HCT116 (cell line): ENCODE data around the gene RGS9BP. TPM values are rescaled to one million over a fixed set of nuclear protein-coding genes. Genes with fewer than 3 reads are reported as not detected.

Source experiments
- ATAC-seq: fragments of 200-7000 bp; cut with Tn5 transposase; 2 replicates; pipeline ENCODE4 v1.9.1; 2020; ENCODE audit warnings: mild to moderate bottlenecking, moderate library complexity
- BruUV-seq: library from RNA; stranded (reverse); fragments of 400-500 nt; replicated peaks from 2 replicates; lab custom pipeline; 2021; lab: Mats Ljungman, UMichigan
- CTCF ChIA-PET: fragments of 300-600 bp; sonication (Branson Sonifier 250); formaldehyde crosslinking; loops from one replicate; lab custom pipeline; 2021; ENCODE audit warnings: antibody characterized with exemption; lab: Charles Lee
- POLR2A ChIA-PET: fragments of 300-600, 350-600 bp; sonication (Branson Sonifier 250); formaldehyde crosslinking; loops from one replicate; lab custom pipeline; 2021; ENCODE audit warnings: antibody characterized with exemption; lab: Charles Lee
- RAD21 ChIA-PET, 2 experiments: fragments of 300-600 bp; sonication (Branson Sonifier 250); formaldehyde crosslinking; loops; one replicate each; lab custom pipeline; 2023; ENCODE audit warnings: low total read pairs in 2 of 2; ENCODE audit not compliant: uncharacterized antibody in 2 of 2, unreplicated experiment in 2 of 2, low non-redundant PET in 1 of 2; lab: Charles Lee
- DNase-seq: peaks from one replicate; pipeline ENCODE4 v3.0.0-alpha.2; 2010; ENCODE audit warnings: low read depth, low spot score
- H2AFZ ChIP-seq: fragments of 200-600 bp; shearing (Covaris generic), sonication (generic); 2 replicates; pipeline ENCODE4 v1.6.1; 2017; ENCODE audit warnings: low read depth, mixed run types, mixed read lengths, antibody characterized with exemption, low read length; ENCODE audit not compliant: poor library complexity, severe bottlenecking
- H3K27ac ChIP-seq: 2 replicates; pipeline ENCODE4 v1.5.1; 2012; ENCODE audit warnings: low read depth, low read length
- H3K27me3 ChIP-seq: fragments of 200-600 bp; sonication (generic); 2 replicates; pipeline ENCODE4 v1.6.1; 2016; ENCODE audit warnings: mixed run types, low read length, mixed read lengths; ENCODE audit not compliant: insufficient read depth
- H3K36me3 ChIP-seq, 2 experiments: fragments of 200-500 bp in 1 of 2; fragments of 200-600 bp in 1 of 2; sonication (Bioruptor generic) in 1 of 2; sonication (generic) in 1 of 2; 2 replicates each; pipeline versions ENCODE4 v1.5.1 to v1.6.1; 2014 to 2016; ENCODE audit warnings: low read length in 2 of 2, inconsistent platforms in 1 of 2, mixed read lengths in 1 of 2, mixed run types in 1 of 2; ENCODE audit not compliant: insufficient read depth in 2 of 2, control insufficient read depth in 1 of 2
- H3K4me1 ChIP-seq, 2 experiments: fragments of 200-600 bp in 1 of 2; sonication (generic) in 1 of 2; 2 replicates each; pipeline versions ENCODE4 v1.5.1 to v1.6.1; 2012 to 2017; ENCODE audit warnings: low read length in 2 of 2, inconsistent platforms in 1 of 2, mild to moderate bottlenecking in 1 of 2, mixed read lengths in 1 of 2, mixed run types in 1 of 2, moderate library complexity in 1 of 2; ENCODE audit not compliant: insufficient read depth in 2 of 2, control insufficient read depth in 1 of 2
- H3K4me2 ChIP-seq: fragments of 200-600 bp; sonication (generic); 2 replicates; pipeline ENCODE4 v1.6.1; 2017; ENCODE audit warnings: mixed run types, low read length, mixed read lengths
- H3K4me3 ChIP-seq, 2 experiments: fragments of 200-600 bp in 1 of 2; sonication (generic) in 1 of 2; replicated peaks in 1 of 2; 2 replicates each; pipeline ENCODE4 v1.5.1; 2011 to 2016; ENCODE audit warnings: low read length in 2 of 2, control low read depth in 1 of 2, low read depth in 1 of 2, mild to moderate bottlenecking in 1 of 2, mixed read lengths in 1 of 2, mixed run types in 1 of 2
- H3K79me2 ChIP-seq: fragments of 200-600 bp; sonication (generic); 2 replicates; pipeline ENCODE4 v1.6.1; 2017; ENCODE audit warnings: mild to moderate bottlenecking, mixed run types, low read length, moderate library complexity, mixed read lengths; ENCODE audit not compliant: insufficient read depth
- H3K9ac ChIP-seq: fragments of 200-600 bp; sonication (generic); 2 replicates; pipeline ENCODE4 v1.6.1; 2016; ENCODE audit warnings: low read length, mixed read lengths
- H3K9me2 ChIP-seq: fragments of 200-600 bp; sonication (generic), shearing (Covaris generic); 2 replicates; pipeline ENCODE4 v1.6.1; 2017; ENCODE audit warnings: mixed run types, mild to moderate bottlenecking, moderate library complexity; ENCODE audit not compliant: insufficient read depth
- H3K9me3 ChIP-seq, 2 experiments: fragments of 200-500 bp in 1 of 2; fragments of 200-600 bp in 1 of 2; sonication (Bioruptor generic) in 1 of 2; sonication (generic) in 1 of 2; 2 replicates each; pipeline ENCODE4 v1.6.1; 2014 to 2017; ENCODE audit warnings: low read length in 2 of 2, mixed read lengths in 2 of 2, inconsistent platforms in 1 of 2, low read depth in 1 of 2, mild to moderate bottlenecking in 1 of 2, mixed run types in 1 of 2, moderate library complexity in 1 of 2; ENCODE audit not compliant: control insufficient read depth in 1 of 2, insufficient read depth in 1 of 2
- H4K20me1 ChIP-seq: fragments of 200-600 bp; sonication (generic), shearing (Covaris generic); 2 replicates; pipeline ENCODE4 v1.6.1; 2017; ENCODE audit warnings: mixed run types, mild to moderate bottlenecking, moderate library complexity; ENCODE audit not compliant: insufficient read depth
- EZH2 ChIP-seq: fragments of 200-600 bp; sonication (generic); IDR thresholded peaks from 2 replicates; pipeline ENCODE4 v1.6.1; 2017; ENCODE audit warnings: antibody characterized with exemption, mixed run types
- POLR2A ChIP-seq: IDR thresholded peaks from 2 replicates; pipeline ENCODE4 v1.7.0; 2011; ENCODE audit warnings: borderline replicate concordance; ENCODE audit not compliant: insufficient read depth, insufficient read length; ENCODE audit errors: extremely low read depth
- POLR2AphosphoS5 ChIP-seq: IDR thresholded peaks from 2 replicates; pipeline ENCODE4 v1.6.1; 2011; ENCODE audit warnings: mild to moderate bottlenecking, low read depth, low read length, moderate library complexity
- SIN3A ChIP-seq: IDR thresholded peaks from 2 replicates; pipeline ENCODE4 v1.6.1; 2012; ENCODE audit warnings: low read depth
- SP1 ChIP-seq: IDR thresholded peaks from 2 replicates; pipeline ENCODE4 v1.6.1; 2012; ENCODE audit warnings: low read depth
- ZFX ChIP-seq: fragments of 450-650 bp; IDR thresholded peaks from 2 replicates; pipeline ENCODE4 v1.6.1; 2017
- intact Hi-C: fragments of 100-400 bp; cut with micrococcal nuclease; formaldehyde crosslinking; loops from 2 replicates; pipeline ENCODE4 v1.10.0; 2022
- total RNA-seq: library from RNA; stranded (reverse); gene quantifications from one replicate; pipeline ENCODE4 v1.2.1, GENCODE V29; 2021; ENCODE audit not compliant: unreplicated experiment
- TF ChIP-seq, protein P1 (sequence below): IDR thresholded peaks from 2 replicates; pipeline ENCODE4 v1.6.1; 2012

RGS9BP gene
- total RNA-seq, 1 experiment from 2014 or later, result 0.54 TPM

GRCh38 chr19:32674153-32674930, 1.3 kb upstream of the RGS9BP start:
- Histone ChIP-seq H3K27ac (peak overlapping the region; percentile 85), H3K4me3 (peak overlapping the region; percentile 81 to 93), H3K36me3 (0 out of 4 replicates have a peak, but pooled peaks cover 0 to 4% of the 10 kb centered on the region in 2 experiments), H4K20me1 (no peaks in the 10 kb centered on the region), H3K9ac (peak overlapping the region; percentile 85), H3K9me2 (no peaks in the 10 kb centered on the region), H3K9me3 (no peaks in the 10 kb centered on the region), H3K27me3 (no peaks in the 10 kb centered on the region), H3K4me2 (peak overlapping the region; percentile 99), H3K4me1 (peaks cover 18 to 27% of the 10 kb centered on the region in 2 experiments), H2AFZ (no peak overlapping the region), H3K79me2 (peaks cover 50% of the 10 kb centered on the region)
- intact Hi-C loops, result no loop called here
- DNase-seq (no peak), ATAC-seq (no peak)
- TF ChIP-seq, protein P1, sequence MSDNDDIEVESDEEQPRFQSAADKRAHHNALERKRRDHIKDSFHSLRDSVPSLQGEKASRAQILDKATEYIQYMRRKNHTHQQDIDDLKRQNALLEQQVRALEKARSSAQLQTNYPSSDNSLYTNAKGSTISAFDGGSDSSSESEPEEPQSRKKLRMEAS, result no peak; the same call in none of the 2 replicates
- TF ChIP-seq ZFX, result peak; percentile 36; the same call in 1 of the 2 replicates
- ChIA-PET RAD21 (no interaction called here), CTCF (interaction anchor here (1.0 to 1.2 kb wide), 2 partner anchors 15 to 75 kb away, joined by 3 to 6 read pairs; no protein-coding TSS in a partner anchor), POLR2A (no interaction called here)
- TSS peak; percentile 57 for BruUV-seq

DNA sequence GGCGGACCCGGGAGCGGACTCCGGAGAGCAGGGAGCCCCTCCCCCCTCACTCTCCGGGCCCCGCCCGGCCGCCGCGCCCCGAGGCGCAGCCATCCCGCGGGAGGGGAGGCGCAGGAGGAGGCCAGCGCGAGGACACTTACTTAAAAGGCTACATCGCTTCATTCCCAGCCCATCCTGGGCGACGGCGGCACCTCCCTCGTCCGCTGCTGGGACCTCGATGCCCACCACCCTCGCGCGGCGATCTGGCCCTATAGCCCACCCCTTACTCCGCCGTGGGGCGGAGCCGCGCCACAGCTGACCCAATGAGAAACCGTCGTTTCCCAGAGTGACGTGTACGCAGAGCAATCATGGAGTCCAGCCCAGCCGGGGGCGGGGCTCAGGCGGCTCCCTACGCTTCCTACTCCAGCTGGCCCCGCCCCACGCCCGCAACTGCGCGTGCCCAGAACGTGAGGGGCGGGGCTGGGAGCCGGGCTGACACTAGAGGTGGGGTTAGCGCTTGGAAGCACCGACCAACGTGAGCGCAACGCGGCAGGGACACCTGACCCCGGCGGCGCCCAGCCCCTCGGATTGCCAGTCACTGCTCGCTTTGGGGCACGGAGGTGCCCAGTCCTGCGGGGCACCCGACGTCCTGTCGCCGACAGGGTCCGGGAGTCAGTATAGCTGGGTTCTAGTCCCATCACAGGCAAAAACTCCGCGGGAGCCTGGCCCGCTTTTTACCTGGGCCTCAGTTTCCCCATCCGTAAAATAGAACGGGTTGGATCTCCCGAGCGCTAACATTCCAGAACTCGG, 523 bp upstream of the RGS9BP start, which contains the start of gene ANKRD27:
Gene ANKRD27 (minus strand): TSS at position 250 of the 789 bp plus-strand sequence. CDS start 16,165 bp downstream, outside the sequence.
- no peaks in the 10 kb centered on the region for H3K9me3 ChIP-seq
- H2AFZ ChIP-seq, result no peak within 1 kb of the TSS
- H3K27ac ChIP-seq, result peak within 1 kb of the TSS; percentile 85
- H3K36me3 ChIP-seq, result 0 out of 4 replicates have a peak, but pooled peaks cover 0 to 4% of the 10 kb centered on the region in 2 experiments
- intact Hi-C loops, result no loop called here
- peak; percentile 95 for ATAC-seq
- no peaks in the 10 kb centered on the region for H3K9me2 ChIP-seq
- peaks cover 42% of the 10 kb centered on the region for H3K79me2 ChIP-seq
- H3K4me1 ChIP-seq, result peaks cover 13 to 24% of the 10 kb centered on the region in 2 experiments
- BruUV-seq, result no TSS peak
- peak within 1 kb of the TSS; percentile 85 for H3K9ac ChIP-seq
- ChIA-PET POLR2A (interaction anchor here (0.7 to 1.1 kb wide), 2 partner anchors 16 to 39 kb away, joined by 3 read pairs; partner anchors contain the start of gene NUDT19), RAD21 (no interaction called here)
- peak within 1 kb of the TSS; percentile 81 to 93 for H3K4me3 ChIP-seq
- TF ChIP-seq, protein P1, result peak; percentile 50; the same call in 1 of the 2 replicates
- peak; percentile 53 for TF ChIP-seq POLR2A
- TF ChIP-seq SP1, result peak; percentile 94
- no peak; the same call in 1 of the 2 replicates for TF ChIP-seq SIN3A
- no peak for TF ChIP-seq EZH2
- peak; percentile 51 for TF ChIP-seq POLR2AphosphoS5
- TF ChIP-seq, all 23 proteins: peak for 4
- H4K20me1 ChIP-seq, result no peaks in the 10 kb centered on the region
- CTCF ChIA-PET, result interaction anchor here (1.0 to 1.3 kb wide), 3 partner anchors 15 to 75 kb away, joined by 3 to 6 read pairs (median 3); no protein-coding TSS in a partner anchor
- H3K27me3 ChIP-seq, result no peaks in the 10 kb centered on the region
- H3K4me2 ChIP-seq, result peak within 1 kb of the TSS; percentile 99
- peak; percentile 95 for DNase-seq
